HG03571 (cell line): ENCODE measurements around the gene RHOG.
"Not testable (repeated sequence)": the region's sequence is repeated elsewhere in the genome, so short reads cannot be mapped to it uniquely, and the experiment has no call there.

ENCODE experiments used
- ATAC-seq: cut with Tn5 transposase; IDR thresholded peaks from one replicate; pipeline ENCODE4 v1.9.1; 2021; ENCODE audit not compliant: unreplicated experiment

RHOG gene

DNA sequence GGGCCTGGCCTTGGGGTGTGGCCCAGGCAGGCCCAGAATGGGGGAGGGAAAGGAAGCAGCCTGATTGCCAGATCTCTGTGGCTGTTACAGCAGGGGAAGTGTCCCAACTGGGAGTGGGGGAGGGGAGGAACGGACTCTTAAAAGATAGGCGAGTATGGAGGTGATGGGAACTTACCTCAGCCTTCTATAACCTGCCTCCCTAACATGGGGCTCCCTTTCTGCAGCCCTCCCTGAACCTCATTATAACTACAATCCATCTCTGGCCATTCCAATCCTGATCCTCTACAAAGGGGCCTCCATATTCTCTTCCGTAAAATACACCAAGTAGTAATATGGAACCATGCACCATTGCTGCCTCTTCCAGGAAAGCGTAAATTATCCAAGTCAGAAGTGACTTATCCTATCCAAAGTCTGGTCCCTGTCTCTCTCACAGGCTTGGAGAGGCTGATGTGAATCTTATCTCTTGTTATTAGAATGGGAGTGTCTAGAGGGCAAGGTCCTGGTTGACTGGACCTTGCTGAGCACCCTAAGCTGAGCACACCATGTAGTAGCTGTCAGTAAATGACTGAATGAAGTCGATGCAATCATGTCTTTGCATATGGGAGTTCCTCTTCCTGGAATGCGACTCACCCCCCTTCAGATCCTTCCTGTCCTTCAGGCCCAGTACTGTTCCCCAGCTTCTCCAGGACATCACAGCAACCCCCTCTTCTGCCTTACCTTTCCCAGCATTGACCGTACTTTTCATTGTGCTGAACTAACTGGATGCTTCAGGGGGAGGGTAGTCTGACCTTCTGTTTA, 5.9 kb downstream of the RHOG start:
- no peak for ATAC-seq

DNA sequence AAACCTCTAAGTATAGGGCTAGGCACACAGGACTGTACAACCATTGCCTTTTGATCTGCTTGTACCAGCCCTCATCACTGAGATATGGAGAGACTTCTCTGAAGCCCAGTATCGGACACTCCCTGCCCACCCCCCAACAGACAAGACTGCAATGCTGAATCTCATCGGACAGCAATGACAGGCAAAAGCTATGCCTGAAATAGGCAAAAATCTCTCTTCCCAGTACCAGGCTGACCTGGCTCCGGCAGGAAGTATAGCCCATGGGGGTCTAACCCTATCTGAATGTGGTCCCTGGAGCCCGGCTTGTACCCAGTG, 6.5 kb downstream of the RHOG start:
- ATAC-seq: no peak

DNA sequence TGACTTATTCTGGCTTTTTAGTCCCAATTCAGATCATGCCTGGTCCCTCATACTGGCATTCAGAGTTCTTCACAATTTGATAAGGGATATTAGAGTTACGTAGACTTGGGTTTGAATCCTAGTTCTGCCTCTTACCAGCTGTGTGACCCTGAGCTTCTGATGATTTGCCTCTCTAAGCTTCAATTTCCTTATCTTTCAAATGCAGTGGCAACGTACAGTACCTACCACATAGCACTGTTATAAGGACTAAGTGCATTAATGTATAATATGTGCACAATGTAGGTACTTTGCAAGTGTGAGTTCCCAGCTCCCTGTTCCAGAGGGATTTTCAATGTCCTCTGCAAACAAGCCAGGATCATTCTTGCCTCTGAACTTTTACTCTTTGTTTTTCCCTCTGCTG, 7.3 kb downstream of the RHOG start:
- ATAC-seq: no peak

GRCh38 chr11:3832816-3833215, 7.9 kb downstream of the RHOG start:
- ATAC-seq: no peak

DNA sequence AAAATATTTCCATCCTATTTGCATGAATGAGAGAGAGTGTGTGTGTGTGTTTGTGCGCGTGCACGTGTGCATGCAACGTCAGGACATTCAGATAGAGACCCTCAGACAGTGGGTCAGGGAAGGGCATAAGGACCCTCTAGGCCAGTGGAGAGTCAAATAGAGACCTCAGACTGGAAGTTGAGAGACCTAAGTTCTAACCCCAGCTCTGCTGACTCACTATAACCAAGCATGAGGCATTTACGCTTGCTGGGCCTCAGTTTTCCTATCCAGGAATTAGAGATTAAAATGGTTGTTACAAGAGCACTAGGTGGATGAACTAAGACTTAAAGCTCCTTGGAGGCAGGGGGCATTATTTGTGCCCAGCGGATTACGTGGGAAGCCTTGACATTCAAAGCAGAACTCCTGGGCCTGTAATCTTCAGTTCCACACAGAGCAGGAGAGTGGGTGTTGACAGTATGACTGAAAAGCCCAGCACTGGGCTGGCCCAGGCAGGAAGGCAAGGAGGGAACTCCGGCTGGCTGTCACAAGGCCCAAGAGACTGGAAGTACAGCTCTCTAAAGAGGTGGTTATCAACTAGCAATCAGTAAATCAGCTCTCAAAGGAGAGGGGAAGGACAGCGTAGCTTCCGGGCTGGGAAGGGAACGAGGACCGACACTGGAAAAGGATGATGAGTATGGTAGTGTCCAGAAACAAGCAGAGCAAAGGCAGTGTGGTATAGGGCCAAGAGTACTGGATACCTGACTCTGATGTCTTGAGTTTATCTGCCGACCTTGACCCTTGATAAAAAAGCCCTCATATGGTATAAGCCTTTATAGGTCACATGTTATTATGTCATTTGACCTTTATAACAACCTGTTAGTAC, 9.2 kb downstream of the RHOG start:
- no peak for ATAC-seq

GRCh38 chr11:3830730-3831129, 10.0 kb downstream of the RHOG start:
- no peak for ATAC-seq

DNA sequence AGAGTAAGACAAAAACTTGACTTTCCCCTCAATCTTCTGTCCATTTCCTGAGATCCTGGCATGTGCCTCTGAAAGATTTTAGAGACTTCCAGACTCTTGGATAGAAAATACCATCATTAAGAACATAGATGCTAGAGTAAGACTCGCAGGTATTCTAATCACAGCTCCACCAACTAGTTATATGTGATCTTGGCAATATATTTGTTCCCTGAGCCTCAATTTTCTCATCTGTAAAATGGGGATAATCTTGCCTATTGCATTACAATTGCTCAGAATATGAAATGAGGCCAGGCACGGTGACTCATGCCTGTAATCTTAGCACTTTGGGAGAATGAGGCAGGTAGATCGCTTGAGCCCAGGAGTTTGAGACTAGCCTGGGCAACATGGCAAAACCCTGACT, 10.7 kb downstream of the RHOG start:
- ATAC-seq: no peak

GRCh38 chr11:3827434-3828186, 13.1 kb downstream of the RHOG start:
- ATAC-seq: no peak

DNA sequence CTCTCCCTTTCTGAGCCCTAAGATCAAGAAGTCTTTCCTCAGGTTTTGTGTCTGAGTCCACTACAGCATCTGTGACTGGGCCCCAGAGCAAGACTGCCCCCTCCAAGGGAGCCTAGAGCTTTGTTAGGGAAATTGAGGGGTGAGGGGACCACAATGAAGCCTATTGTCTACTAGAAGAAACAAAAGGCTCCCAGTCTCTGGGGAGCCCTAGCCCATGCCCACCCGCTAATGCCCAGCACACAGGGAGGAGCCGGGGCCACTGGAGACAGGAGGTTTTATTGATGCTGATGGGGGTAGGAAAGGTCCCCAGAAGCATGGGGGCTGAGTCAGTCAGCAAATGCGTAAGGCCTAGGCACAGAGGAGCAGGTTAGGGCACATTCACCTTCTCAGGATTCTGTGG, 14.0 kb downstream of the RHOG start:
- ATAC-seq: no peak

DNA sequence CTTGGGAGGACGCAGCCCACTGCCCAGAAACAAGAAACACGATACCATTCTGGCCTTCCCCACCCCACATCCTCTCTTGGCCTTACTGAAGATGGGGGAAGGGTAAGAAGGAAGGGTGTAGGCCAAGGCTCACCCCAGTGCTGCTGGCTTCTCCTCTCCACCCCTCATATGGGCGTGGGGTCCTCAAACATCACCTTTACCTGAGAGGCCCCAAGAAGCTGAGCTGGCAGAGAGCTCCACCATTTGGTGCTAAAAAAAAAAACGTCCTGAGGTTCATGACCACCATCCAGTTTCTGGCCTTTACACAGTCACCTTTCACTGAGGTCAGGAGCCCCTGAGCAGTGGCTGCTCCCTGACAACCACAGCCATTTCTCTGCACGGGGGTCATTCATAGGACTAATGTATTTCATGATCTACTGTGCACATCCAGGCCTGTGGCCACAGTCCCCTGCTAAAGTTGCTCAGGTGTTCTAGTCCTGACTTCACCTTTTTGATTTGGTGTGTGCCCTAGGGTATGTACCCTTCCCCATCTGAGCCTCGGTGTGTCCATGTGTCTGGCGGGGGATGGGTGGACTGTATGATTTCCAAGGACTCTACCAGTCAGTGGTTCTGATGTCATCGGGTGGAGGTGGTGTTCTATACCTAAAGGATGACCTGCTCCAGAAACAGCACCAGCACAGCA, 15.1 kb downstream of the RHOG start:
- ATAC-seq: no peak

DNA sequence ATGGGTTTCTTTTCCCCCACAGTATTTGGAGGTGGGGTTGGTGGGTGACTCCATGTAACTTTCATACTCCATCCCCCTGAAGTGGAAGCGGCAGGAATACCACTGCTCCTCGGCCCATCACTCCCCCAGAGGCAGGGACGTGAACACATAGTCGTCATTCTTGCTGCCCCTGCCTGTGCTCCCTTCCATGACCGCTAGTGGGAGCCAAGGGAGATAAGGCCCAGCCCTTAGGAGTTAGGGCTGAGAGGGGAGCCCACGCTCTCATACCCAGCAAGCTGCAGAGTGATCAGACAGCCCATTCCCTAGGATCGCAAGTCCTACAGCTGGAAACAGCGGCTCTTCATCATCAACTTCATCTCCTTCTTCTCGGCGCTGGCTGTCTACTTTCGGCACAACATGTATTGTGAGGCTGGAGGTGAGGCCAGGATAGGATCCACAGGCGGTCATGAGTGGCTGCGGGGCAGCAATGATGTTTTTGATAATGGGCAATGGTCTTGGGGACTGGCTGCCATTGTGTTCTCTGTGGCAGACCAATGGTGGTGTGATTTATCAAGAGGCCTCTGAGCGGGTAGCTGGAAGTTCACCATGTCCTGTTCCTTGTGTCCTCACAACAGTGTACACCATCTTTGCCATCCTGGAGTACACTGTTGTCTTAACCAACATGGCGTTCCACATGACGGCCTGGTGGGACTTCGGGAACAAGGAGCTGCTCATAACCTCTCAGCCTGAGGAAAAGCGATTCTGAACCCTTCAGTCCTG, 15.9 kb downstream of the RHOG start:
- peak; percentile 66 for ATAC-seq

- ATAC-seq: no peak
These were observed 16.8 kb downstream of the RHOG start for GRCh38 chr11:3823762-3824506.

GRCh38 chr11:3823303-3823702, 17.5 kb downstream of the RHOG start:
- no peak for ATAC-seq

DNA sequence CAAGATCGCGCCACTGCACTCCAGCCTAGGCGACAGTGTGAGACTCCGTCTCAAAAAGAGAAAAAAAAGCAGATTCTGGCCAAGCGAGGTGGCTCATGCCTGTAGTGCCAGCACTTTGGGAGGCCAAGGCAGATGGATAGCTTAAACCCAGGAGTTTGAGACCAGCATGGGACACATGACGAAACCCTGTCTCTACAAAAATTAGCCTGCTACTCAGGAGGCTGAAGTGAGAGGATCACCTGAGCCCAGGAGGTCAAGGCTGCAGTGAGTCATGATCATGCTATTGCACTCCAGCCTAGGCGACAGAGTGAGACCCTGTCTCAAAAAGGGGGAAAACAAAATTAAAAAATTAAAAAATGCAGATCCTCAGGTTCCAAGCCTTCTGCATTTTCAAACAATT, 18.4 kb downstream of the RHOG start:
- no peak for ATAC-seq

DNA sequence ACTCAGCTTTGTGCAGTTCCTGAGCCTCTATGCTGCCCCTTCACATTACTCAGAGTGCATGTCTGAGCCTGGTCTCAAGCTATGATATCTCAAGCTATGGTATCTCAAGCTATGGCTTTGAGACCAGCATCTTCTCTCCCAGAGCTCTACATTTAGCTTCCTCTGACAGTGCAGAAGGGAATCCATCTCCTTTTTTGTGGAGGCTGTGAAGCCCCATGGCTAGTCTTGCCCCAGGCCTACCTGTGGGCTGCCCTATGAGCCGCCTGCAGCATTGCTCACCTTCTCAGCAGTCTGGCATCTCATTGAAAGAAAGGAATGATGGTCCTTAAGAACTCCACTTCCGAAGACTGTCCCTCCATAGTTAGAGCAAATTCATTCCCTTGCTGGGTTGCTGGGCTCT, 19.8 kb downstream of the RHOG start:
- ATAC-seq: no peak

GRCh38 chr11:3817181-3817800, 23.5 kb downstream of the RHOG start:
- ATAC-seq: no peak

- no peak for ATAC-seq
These were observed 24.1 kb downstream of the RHOG start for GRCh38 chr11:3816673-3817072.

GRCh38 chr11:3815845-3816244, 24.9 kb downstream of the RHOG start:
- ATAC-seq: no peak

GRCh38 chr11:3814832-3815231, 25.9 kb downstream of the RHOG start:
- not testable (repeated sequence) for ATAC-seq
